ENCODE data around the gene CD248.

DNA sequence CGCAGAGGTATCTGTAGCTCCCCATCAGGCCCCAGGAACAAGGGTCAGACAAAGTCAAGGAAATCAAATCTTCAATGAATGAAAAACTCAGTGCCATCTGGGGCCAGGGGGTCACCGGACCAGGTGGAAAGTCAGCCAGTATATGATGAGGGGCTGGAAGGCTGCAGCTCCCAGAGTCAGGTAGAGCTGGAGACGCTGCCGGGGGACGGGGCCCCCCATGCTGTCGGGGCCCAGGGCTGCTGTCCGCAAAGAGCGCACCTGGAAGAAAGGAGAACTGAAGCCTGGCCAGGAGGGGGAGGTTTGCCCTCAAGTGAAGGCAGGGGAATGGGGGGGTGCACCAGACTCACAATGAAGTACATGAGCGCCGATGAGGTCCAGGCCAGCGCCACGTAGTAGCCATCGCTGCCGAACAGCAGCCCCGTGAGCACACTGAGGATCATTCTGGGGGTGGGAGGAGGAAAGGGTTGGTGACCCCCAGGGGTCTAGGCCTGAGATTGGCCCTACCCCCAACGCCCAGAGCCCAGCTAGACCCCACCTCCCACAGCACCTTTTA, 32.2 kb downstream of the CD248 start:
- TF ChIP-seq, protein P1, sequence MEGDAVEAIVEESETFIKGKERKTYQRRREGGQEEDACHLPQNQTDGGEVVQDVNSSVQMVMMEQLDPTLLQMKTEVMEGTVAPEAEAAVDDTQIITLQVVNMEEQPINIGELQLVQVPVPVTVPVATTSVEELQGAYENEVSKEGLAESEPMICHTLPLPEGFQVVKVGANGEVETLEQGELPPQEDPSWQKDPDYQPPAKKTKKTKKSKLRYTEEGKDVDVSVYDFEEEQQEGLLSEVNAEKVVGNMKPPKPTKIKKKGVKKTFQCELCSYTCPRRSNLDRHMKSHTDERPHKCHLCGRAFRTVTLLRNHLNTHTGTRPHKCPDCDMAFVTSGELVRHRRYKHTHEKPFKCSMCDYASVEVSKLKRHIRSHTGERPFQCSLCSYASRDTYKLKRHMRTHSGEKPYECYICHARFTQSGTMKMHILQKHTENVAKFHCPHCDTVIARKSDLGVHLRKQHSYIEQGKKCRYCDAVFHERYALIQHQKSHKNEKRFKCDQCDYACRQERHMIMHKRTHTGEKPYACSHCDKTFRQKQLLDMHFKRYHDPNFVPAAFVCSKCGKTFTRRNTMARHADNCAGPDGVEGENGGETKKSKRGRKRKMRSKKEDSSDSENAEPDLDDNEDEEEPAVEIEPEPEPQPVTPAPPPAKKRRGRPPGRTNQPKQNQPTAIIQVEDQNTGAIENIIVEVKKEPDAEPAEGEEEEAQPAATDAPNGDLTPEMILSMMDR (IDR thresholded peaks at IDR 0.05): no peak
- TF ChIP-seq EZH2 (IDR thresholded peaks at IDR 0.05; ENCODE audit: borderline replicate concordance, insufficient read depth, low read depth, low read length, poor library complexity, severe bottlenecking): no peak
